Naive thymus-derived CD4-positive, alpha-beta T cell (primary cell): ENCODE results near the gene PCSK4. TPM values are rescaled to one million over a fixed set of nuclear protein-coding genes. Genes with fewer than 3 reads are reported as not detected.

Experiments used
- ATAC-seq: fragments of 150-1000 bp; cut with Tn5 transposase; 2 replicates; pipeline ENCODE4 v1.10.0; 2021; ENCODE audit warnings: mild to moderate bottlenecking, moderate library complexity
- CTCF ChIA-PET: fragments of 350-600 bp; sonication (Branson Sonifier 250); formaldehyde crosslinking; loops from one replicate; lab custom pipeline; 2021; ENCODE audit warnings: antibody characterized with exemption; lab: Charles Lee
- POLR2A ChIA-PET: fragments of 350-600 bp; sonication (Branson Sonifier 250); formaldehyde crosslinking; loops from one replicate; lab custom pipeline; 2021; ENCODE audit warnings: antibody characterized with exemption, inconsistent platforms; lab: Charles Lee
- DNase-seq, 9 donors: peaks; one replicate each; pipeline versions ENCODE4 v3.0.0 to v3.0.0-alpha.2; 2020 to 2022; ENCODE audit warnings: mixed read lengths in 1 of 9
- H3K27ac ChIP-seq: one replicate; pipeline ENCODE4 v1.7.0; 2013; ENCODE audit warnings: mild to moderate bottlenecking, low read depth, low read length, moderate library complexity
- H3K27me3 ChIP-seq, 2 donors: one replicate each; pipeline ENCODE4 v1.7.0; 2013; ENCODE audit warnings: low read length in 2 of 2, mild to moderate bottlenecking in 2 of 2, moderate library complexity in 2 of 2; ENCODE audit not compliant: control insufficient read depth in 2 of 2, insufficient read depth in 2 of 2
- H3K36me3 ChIP-seq, 3 experiments: 1 replicate in 2 of 3; 2 replicates in 1 of 3; pipeline ENCODE4 v1.7.0; 2013; ENCODE audit warnings: low read length in 3 of 3, mild to moderate bottlenecking in 3 of 3, moderate library complexity in 1 of 3; ENCODE audit not compliant: insufficient read depth in 3 of 3, control insufficient read depth in 2 of 3
- H3K4me1 ChIP-seq, 2 donors: one replicate each; pipeline ENCODE4 v1.7.0; 2013; ENCODE audit warnings: low read length in 2 of 2, mild to moderate bottlenecking in 2 of 2, moderate library complexity in 1 of 2; ENCODE audit not compliant: control insufficient read depth in 2 of 2, insufficient read depth in 2 of 2
- H3K4me3 ChIP-seq: 2 replicates; pipeline ENCODE4 v1.7.0; 2013; ENCODE audit warnings: mild to moderate bottlenecking, low read length
- H3K9me3 ChIP-seq, 3 experiments: 1 replicate in 2 of 3; 2 replicates in 1 of 3; pipeline ENCODE4 v1.7.0; 2013; ENCODE audit warnings: low read length in 3 of 3; ENCODE audit not compliant: control insufficient read depth in 2 of 3
- H3K27ac Mint-ChIP-seq, 9 donors: one replicate each; pipeline ENCODE4 v1.8.0; 2020 to 2022; ENCODE audit warnings: mixed read lengths in 9 of 9, mild to moderate bottlenecking in 8 of 9, moderate library complexity in 5 of 9, inconsistent platforms in 2 of 9
- H3K27me3 Mint-ChIP-seq, 5 donors: one replicate each; pipeline ENCODE4 v1.8.0; 2021 to 2022; ENCODE audit warnings: mixed read lengths in 5 of 5, mild to moderate bottlenecking in 1 of 5
- H3K36me3 Mint-ChIP-seq, 5 donors: one replicate each; pipeline ENCODE4 v1.8.0; 2020 to 2022; ENCODE audit warnings: mixed read lengths in 5 of 5, mild to moderate bottlenecking in 3 of 5, inconsistent platforms in 1 of 5
- H3K4me1 Mint-ChIP-seq, 7 donors: one replicate each; pipeline ENCODE4 v1.8.0; 2020 to 2022; ENCODE audit warnings: mixed read lengths in 7 of 7, mild to moderate bottlenecking in 3 of 7, inconsistent platforms in 1 of 7
- H3K4me3 Mint-ChIP-seq, 10 donors: one replicate each; pipeline ENCODE4 v1.8.0; 2020 to 2022; ENCODE audit warnings: mild to moderate bottlenecking in 10 of 10, mixed read lengths in 10 of 10, moderate library complexity in 6 of 10, inconsistent platforms in 2 of 10
- H3K9me3 Mint-ChIP-seq, 11 donors: one replicate each; pipeline ENCODE4 v1.8.0; 2020 to 2022; ENCODE audit warnings: mixed read lengths in 11 of 11, mild to moderate bottlenecking in 4 of 11, inconsistent platforms in 1 of 11, moderate library complexity in 1 of 11
- intact Hi-C, 2 donors: fragments of 100-400 bp; cut with micrococcal nuclease; formaldehyde crosslinking; loops; one replicate each; pipeline ENCODE4 v1.15.1; 2023
- polyA plus RNA-seq, 2 donors: library from polyadenylated mRNA; unstranded; fragments of 300-500 nt; fragmentation: Illumina TruSeq; gene quantifications; one replicate each; pipeline ENCODE4 v1.2.3, GENCODE V29; 2021
- total RNA-seq, 6 experiments: library from RNA in 5 of 6; stranded (reverse) in 5 of 6; gene quantifications; 1 replicate in 5 of 6; 2 replicates in 1 of 6; pipeline ENCODE4 v1.2.3 and lab custom pipeline; 2021 to 2026

PCSK4 gene
- total and polyA plus RNA-seq, 7 experiments from 2014 or later = 0.64 to 10.8 (median 7.4) TPM

DNA sequence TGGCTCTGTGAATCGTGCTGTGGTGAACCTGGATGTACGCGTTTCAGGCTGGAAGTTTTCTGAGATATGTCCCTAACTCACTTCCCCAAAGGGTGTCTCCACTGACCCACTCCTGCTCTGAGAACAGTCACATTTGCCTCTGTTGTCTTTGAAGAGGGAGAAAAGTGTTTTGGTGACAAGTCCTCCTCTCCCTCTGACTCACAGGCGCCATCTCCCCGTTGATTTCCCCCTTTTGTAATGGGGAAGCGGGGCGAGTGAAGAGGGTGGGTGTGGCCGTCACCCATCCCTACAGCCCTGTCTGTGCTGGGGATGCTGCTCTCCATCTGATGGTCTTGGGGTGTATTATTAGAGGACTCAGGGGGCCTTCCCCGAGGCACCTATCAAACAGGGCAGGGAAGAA is 30.7 kb downstream of the PCSK4 start:
- ChIA-PET CTCF (no interaction called here), POLR2A (no interaction called here)
- H3K4me3 ChIP-seq = no peak overlapping the region
- H3K27me3 Mint-ChIP-seq = peaks cover 5 to 33% (median 11%) of the 10 kb centered on the region in 5 donors
- peaks cover 0 to 13% (median 11%) of the 10 kb centered on the region in 7 donors for H3K4me1 Mint-ChIP-seq
- DNase-seq (no peak), ATAC-seq (peak; percentile 48)
- H3K27me3 ChIP-seq = peaks cover 0 to 10% of the 10 kb centered on the region in 2 donors
- H3K27ac Mint-ChIP-seq = no peak overlapping the region
- H3K9me3 Mint-ChIP-seq = peaks cover 0 to 3% (median 0%) of the 10 kb centered on the region in 11 donors
- peaks cover 0 to 4% (median 0%) of the 10 kb centered on the region in 5 donors for H3K36me3 Mint-ChIP-seq
- H3K4me1 ChIP-seq = peaks cover 8 to 15% of the 10 kb centered on the region in 2 donors
- H3K27ac ChIP-seq = no peak overlapping the region
- no peaks in the 10 kb centered on the region for H3K36me3 ChIP-seq
- intact Hi-C loops = no loop called here
- H3K4me3 Mint-ChIP-seq = no peak overlapping the region
- H3K9me3 ChIP-seq = no peaks in the 10 kb centered on the region

GRCh38 chr19:1457892-1458291 is 32.3 kb downstream of the PCSK4 start:
- peaks cover 0 to 4% (median 0%) of the 10 kb centered on the region in 5 donors for H3K36me3 Mint-ChIP-seq
- intact Hi-C loops = no loop called here
- peaks cover 0 to 20% of the 10 kb centered on the region in 2 donors for H3K27me3 ChIP-seq
- no peak overlapping the region for H3K27ac Mint-ChIP-seq
- H3K27me3 Mint-ChIP-seq = peaks cover 14 to 46% (median 17%) of the 10 kb centered on the region in 5 donors
- H3K9me3 Mint-ChIP-seq = peaks cover 0 to 3% (median 0%) of the 10 kb centered on the region in 11 donors
- no peak overlapping the region for H3K4me3 ChIP-seq
- H3K4me3 Mint-ChIP-seq = no peak overlapping the region
- ChIA-PET CTCF (no interaction called here), POLR2A (no interaction called here)
- no peaks in the 10 kb centered on the region for H3K9me3 ChIP-seq
- no peaks in the 10 kb centered on the region for H3K36me3 ChIP-seq
- ATAC-seq (no peak), DNase-seq (no peak)
- peaks cover 8 to 15% of the 10 kb centered on the region in 2 donors for H3K4me1 ChIP-seq
- H3K27ac ChIP-seq = no peak overlapping the region
- peaks cover 0 to 19% (median 13%) of the 10 kb centered on the region in 7 donors for H3K4me1 Mint-ChIP-seq

- H3K36me3 ChIP-seq = no peaks in the 10 kb centered on the region
- Mint-ChIP-seq H3K4me3 (no peak overlapping the region), H3K27me3 (peaks cover 15 to 52% (median 17%) of the 10 kb centered on the region in 5 donors), H3K4me1 (peaks cover 0 to 19% (median 13%) of the 10 kb centered on the region in 7 donors), H3K9me3 (peaks cover 0 to 3% (median 0%) of the 10 kb centered on the region in 11 donors), H3K36me3 (peaks cover 0 to 4% (median 0%) of the 10 kb centered on the region in 5 donors), H3K27ac (no peak overlapping the region)
- H3K27me3 ChIP-seq = peaks cover 0 to 22% of the 10 kb centered on the region in 2 donors
- H3K9me3 ChIP-seq = no peaks in the 10 kb centered on the region
- no peak overlapping the region for H3K4me3 ChIP-seq
- no peak overlapping the region for H3K27ac ChIP-seq
- ChIA-PET CTCF (no interaction called here), POLR2A (no interaction called here)
- intact Hi-C loops = no loop called here
- no peak for DNase-seq
- ATAC-seq = no peak
- peaks cover 8 to 15% of the 10 kb centered on the region in 2 donors for H3K4me1 ChIP-seq
Observed at GRCh38 chr19:1457031-1457739, 33.0 kb downstream of the PCSK4 start.

- Histone ChIP-seq H3K4me3 (no peak overlapping the region), H3K9me3 (no peaks in the 10 kb centered on the region), H3K36me3 (no peaks in the 10 kb centered on the region), H3K27ac (no peak overlapping the region), H3K27me3 (peaks cover 0 to 26% of the 10 kb centered on the region in 2 donors), H3K4me1 (peaks cover 8 to 15% of the 10 kb centered on the region in 2 donors)
- H3K27ac Mint-ChIP-seq = no peak overlapping the region
- peaks cover 0 to 19% (median 13%) of the 10 kb centered on the region in 7 donors for H3K4me1 Mint-ChIP-seq
- intact Hi-C loops = no loop called here
- no peak for ATAC-seq
- H3K4me3 Mint-ChIP-seq = peak overlapping the region in 1 of 10 donors; percentile 69
- CTCF ChIA-PET = no interaction called here
- peaks cover 15 to 60% (median 17%) of the 10 kb centered on the region in 5 donors for H3K27me3 Mint-ChIP-seq
- peaks cover 0 to 3% (median 0%) of the 10 kb centered on the region in 11 donors for H3K9me3 Mint-ChIP-seq
- POLR2A ChIA-PET = interaction anchor here (0.7 to 1.9 kb wide), 2 partner anchors 11 to 212 kb away, joined by 3 to 5 read pairs; no protein-coding TSS in a partner anchor
- peaks cover 0 to 4% (median 0%) of the 10 kb centered on the region in 5 donors for H3K36me3 Mint-ChIP-seq
- no peak for DNase-seq
Observed at GRCh38 chr19:1456121-1456900, 33.8 kb downstream of the PCSK4 start.

DNA sequence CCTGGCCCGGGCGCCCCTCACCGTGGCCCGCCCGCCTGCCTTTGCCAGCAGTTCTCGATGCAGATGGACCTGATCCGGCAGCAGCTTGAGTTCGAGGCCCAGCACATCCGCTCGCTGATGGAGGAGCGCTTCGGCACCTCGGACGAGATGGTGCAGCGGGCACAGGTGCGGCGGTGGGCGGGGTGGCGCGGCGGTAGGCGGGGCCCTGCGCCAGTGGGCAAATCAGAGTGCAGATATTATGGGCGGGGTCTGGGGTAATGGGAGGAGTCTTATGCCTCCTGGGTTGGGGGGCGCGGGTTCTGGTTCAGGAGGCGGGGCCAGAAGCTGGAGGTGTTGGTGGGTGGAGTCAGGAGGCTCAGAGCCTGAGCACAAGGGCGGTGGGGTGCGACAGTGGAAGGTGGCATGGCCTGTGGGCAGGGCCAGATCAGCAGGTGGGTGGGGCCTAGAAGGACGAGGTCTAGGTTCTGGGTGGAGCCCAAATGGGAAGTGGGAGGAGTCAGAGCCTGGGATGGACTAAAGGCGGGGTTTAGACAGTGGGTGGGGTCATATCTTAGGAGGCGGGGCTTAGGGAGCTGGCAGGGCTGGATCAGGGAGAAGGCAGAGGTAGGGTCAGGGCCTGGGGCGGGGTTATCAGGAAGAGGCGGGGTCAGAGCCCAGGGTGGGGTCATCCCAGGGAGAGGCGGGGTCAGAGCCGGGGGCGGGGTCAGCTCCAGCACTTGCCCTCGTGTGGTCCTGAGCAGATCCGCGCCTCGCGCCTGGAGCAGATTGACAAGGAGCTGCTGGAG is 34.6 kb downstream of the PCSK4 start:
- H3K4me1 Mint-ChIP-seq = peaks cover 5 to 25% (median 18%) of the 10 kb centered on the region in 7 donors
- Histone ChIP-seq H3K27ac (no peak overlapping the region), H3K4me1 (peaks cover 8 to 15% of the 10 kb centered on the region in 2 donors), H3K36me3 (no peaks in the 10 kb centered on the region), H3K27me3 (peaks cover 0 to 34% of the 10 kb centered on the region in 2 donors), H3K4me3 (no peak overlapping the region), H3K9me3 (no peaks in the 10 kb centered on the region)
- POLR2A ChIA-PET = interaction anchor here (0.6 to 1.9 kb wide), 3 partner anchors 10 to 211 kb away, joined by 3 to 5 read pairs (median 5); no protein-coding TSS in a partner anchor
- H3K36me3 Mint-ChIP-seq = peaks cover 0 to 4% (median 0%) of the 10 kb centered on the region in 5 donors
- H3K4me3 Mint-ChIP-seq = peak overlapping the region in 8 of 10 donors; percentile 42 to 69 (median 52)
- H3K9me3 Mint-ChIP-seq = peaks cover 0 to 5% (median 0%) of the 10 kb centered on the region in 11 donors
- ATAC-seq = peak; percentile 84
- DNase-seq = peak in 7 of 9 donors; percentile 41 to 68 (median 55)
- CTCF ChIA-PET = no interaction called here
- H3K27ac Mint-ChIP-seq = peak overlapping the region in 1 of 9 donors; percentile 14
- intact Hi-C loops = no loop called here
- H3K27me3 Mint-ChIP-seq = peaks cover 22 to 67% (median 25%) of the 10 kb centered on the region in 5 donors

- H3K36me3 ChIP-seq = no peaks in the 10 kb centered on the region
- H3K4me3 ChIP-seq = no peak overlapping the region
- H3K36me3 Mint-ChIP-seq = peaks cover 0 to 4% (median 0%) of the 10 kb centered on the region in 5 donors
- H3K27me3 Mint-ChIP-seq = peaks cover 25 to 71% (median 29%) of the 10 kb centered on the region in 5 donors
- POLR2A ChIA-PET = interaction anchor here (0.6 to 1.9 kb wide), 3 partner anchors 10 to 298 kb away, joined by 4 to 5 read pairs (median 5); no protein-coding TSS in a partner anchor
- CTCF ChIA-PET = interaction anchor here (0.6 kb wide), 1 partner anchor 1182 kb away, joined by 3 read pairs; no protein-coding TSS in a partner anchor
- intact Hi-C loops = no loop called here
- no peak for DNase-seq
- no peak for ATAC-seq
- no peak overlapping the region for H3K27ac ChIP-seq
- H3K9me3 ChIP-seq = no peaks in the 10 kb centered on the region
- peak overlapping the region in 6 of 10 donors; percentile 23 to 69 (median 36) for H3K4me3 Mint-ChIP-seq
- peaks cover 0 to 38% of the 10 kb centered on the region in 2 donors for H3K27me3 ChIP-seq
- peaks cover 8 to 29% (median 21%) of the 10 kb centered on the region in 7 donors for H3K4me1 Mint-ChIP-seq
- peaks cover 8 to 15% of the 10 kb centered on the region in 2 donors for H3K4me1 ChIP-seq
- peak overlapping the region in 1 of 9 donors; percentile 20 for H3K27ac Mint-ChIP-seq
- peaks cover 0 to 5% (median 0%) of the 10 kb centered on the region in 11 donors for H3K9me3 Mint-ChIP-seq
Observed at GRCh38 chr19:1455002-1455335, 35.2 kb downstream of the PCSK4 start.
